T-helper 1 cell treated with Interleukin-12 subunit alpha and Interleukin-12 subunit beta and Interleukin-4 antibody, amounts not matched to agents 30 μg/mL and 1 μg/mL, for 36 hours (primary cell): Measurements from ENCODE around the gene DGKG.

Experiments used
- H3K27ac Mint-ChIP-seq: one replicate; pipeline ENCODE4 v1.8.0; 2021; ENCODE audit warnings: mild to moderate bottlenecking, mixed read lengths
- H3K27me3 Mint-ChIP-seq: one replicate; pipeline ENCODE4 v1.8.0; 2021; ENCODE audit warnings: low read depth, mixed read lengths
- H3K36me3 Mint-ChIP-seq: one replicate; pipeline ENCODE4 v1.8.0; 2021; ENCODE audit warnings: low read depth, mixed read lengths
- H3K4me1 Mint-ChIP-seq: one replicate; pipeline ENCODE4 v1.8.0; 2021; ENCODE audit warnings: low read depth, mixed read lengths
- H3K4me3 Mint-ChIP-seq: one replicate; pipeline ENCODE4 v1.8.0; 2021; ENCODE audit warnings: mild to moderate bottlenecking, moderate library complexity, mixed read lengths
- H3K9me3 Mint-ChIP-seq: one replicate; pipeline ENCODE4 v1.8.0; 2021; ENCODE audit warnings: mixed read lengths

Gene DGKG

GRCh38 chr3:186216900-186217819, 144.9 kb downstream of the DGKG start:
- H3K4me1 Mint-ChIP-seq = peaks cover 9% of the 10 kb centered on the region
- H3K4me3 Mint-ChIP-seq = no peak overlapping the region

GRCh38 chr3:186214670-186215069, 147.4 kb downstream of the DGKG start:
- Mint-ChIP-seq H3K9me3 (no peaks in the 10 kb centered on the region), H3K4me3 (no peak overlapping the region), H3K4me1 (peaks cover 9% of the 10 kb centered on the region), H3K36me3 (no peaks in the 10 kb centered on the region), H3K27ac (no peak overlapping the region), H3K27me3 (peaks cover 30% of the 10 kb centered on the region)

More at GRCh38 chr3:186216900-186217819, 144.9 kb downstream of the DGKG start:
- H3K9me3 Mint-ChIP-seq = no peaks in the 10 kb centered on the region
- H3K27ac Mint-ChIP-seq = no peak overlapping the region
- no peaks in the 10 kb centered on the region for H3K36me3 Mint-ChIP-seq
- H3K27me3 Mint-ChIP-seq = peaks cover 31% of the 10 kb centered on the region

- Mint-ChIP-seq H3K4me1 (peaks cover 9% of the 10 kb centered on the region), H3K27ac (no peak overlapping the region), H3K4me3 (no peak overlapping the region), H3K9me3 (no peaks in the 10 kb centered on the region), H3K36me3 (no peaks in the 10 kb centered on the region), H3K27me3 (peaks cover 26% of the 10 kb centered on the region)
Measured at GRCh38 chr3:186213946-186214345, 148.1 kb downstream of the DGKG start.

- Mint-ChIP-seq H3K27ac (no peak overlapping the region), H3K4me1 (peaks cover 5% of the 10 kb centered on the region), H3K27me3 (peaks cover 26% of the 10 kb centered on the region), H3K4me3 (no peak overlapping the region), H3K36me3 (no peaks in the 10 kb centered on the region), H3K9me3 (no peaks in the 10 kb centered on the region)
Measured at GRCh38 chr3:186212611-186213010, 149.4 kb downstream of the DGKG start.

GRCh38 chr3:186210852-186211500, 151.1 kb downstream of the DGKG start:
- Mint-ChIP-seq H3K27me3 (peaks cover 26% of the 10 kb centered on the region), H3K9me3 (no peaks in the 10 kb centered on the region), H3K4me3 (no peak overlapping the region), H3K36me3 (no peaks in the 10 kb centered on the region), H3K4me1 (no peaks in the 10 kb centered on the region), H3K27ac (no peak overlapping the region)

- Mint-ChIP-seq H3K4me1 (no peaks in the 10 kb centered on the region), H3K27me3 (peaks cover 26% of the 10 kb centered on the region), H3K4me3 (no peak overlapping the region), H3K36me3 (no peaks in the 10 kb centered on the region), H3K27ac (no peak overlapping the region), H3K9me3 (no peaks in the 10 kb centered on the region)
Measured at GRCh38 chr3:186209810-186210752, 152.0 kb downstream of the DGKG start.

- Mint-ChIP-seq H3K9me3 (no peaks in the 10 kb centered on the region), H3K36me3 (no peaks in the 10 kb centered on the region), H3K4me1 (no peaks in the 10 kb centered on the region), H3K4me3 (no peak overlapping the region), H3K27me3 (peaks cover 20% of the 10 kb centered on the region), H3K27ac (no peak overlapping the region)
Measured at GRCh38 chr3:186208296-186208989, 153.6 kb downstream of the DGKG start.

GRCh38 chr3:186207515-186207914, 154.5 kb downstream of the DGKG start:
- no peak overlapping the region for H3K27ac Mint-ChIP-seq
- H3K36me3 Mint-ChIP-seq = no peaks in the 10 kb centered on the region
- H3K4me1 Mint-ChIP-seq = no peaks in the 10 kb centered on the region
- H3K9me3 Mint-ChIP-seq = no peaks in the 10 kb centered on the region
- H3K4me3 Mint-ChIP-seq = no peak overlapping the region
- peaks cover 19% of the 10 kb centered on the region for H3K27me3 Mint-ChIP-seq

GRCh38 chr3:186200726-186201125, 161.3 kb downstream of the DGKG start:
- Mint-ChIP-seq H3K4me3 (no peak overlapping the region), H3K27me3 (peaks cover 18% of the 10 kb centered on the region), H3K4me1 (no peaks in the 10 kb centered on the region), H3K27ac (no peak overlapping the region), H3K36me3 (no peaks in the 10 kb centered on the region), H3K9me3 (no peaks in the 10 kb centered on the region)

GRCh38 chr3:186198442-186198841, 163.6 kb downstream of the DGKG start:
- Mint-ChIP-seq H3K9me3 (no peaks in the 10 kb centered on the region), H3K4me3 (no peak overlapping the region), H3K36me3 (no peaks in the 10 kb centered on the region), H3K27ac (no peak overlapping the region), H3K4me1 (no peaks in the 10 kb centered on the region), H3K27me3 (peaks cover 23% of the 10 kb centered on the region)

- no peak overlapping the region for H3K27ac Mint-ChIP-seq
- H3K36me3 Mint-ChIP-seq = no peaks in the 10 kb centered on the region
- H3K9me3 Mint-ChIP-seq = no peaks in the 10 kb centered on the region
- H3K4me1 Mint-ChIP-seq = no peaks in the 10 kb centered on the region
- H3K27me3 Mint-ChIP-seq = peaks cover 46% of the 10 kb centered on the region
- H3K4me3 Mint-ChIP-seq = no peak overlapping the region
Measured at GRCh38 chr3:186194451-186194811, 167.6 kb downstream of the DGKG start.

GRCh38 chr3:186193534-186194450, 168.2 kb downstream of the DGKG start:
- H3K36me3 Mint-ChIP-seq = no peaks in the 10 kb centered on the region

GRCh38 chr3:186192823-186193222, 169.2 kb downstream of the DGKG start:
- no peaks in the 10 kb centered on the region for H3K4me1 Mint-ChIP-seq
- no peak overlapping the region for H3K27ac Mint-ChIP-seq
- H3K36me3 Mint-ChIP-seq = no peaks in the 10 kb centered on the region
- no peak overlapping the region for H3K4me3 Mint-ChIP-seq
- H3K9me3 Mint-ChIP-seq = no peaks in the 10 kb centered on the region
- H3K27me3 Mint-ChIP-seq = peaks cover 52% of the 10 kb centered on the region

More at GRCh38 chr3:186193534-186194450, 168.2 kb downstream of the DGKG start:
- Mint-ChIP-seq H3K4me1 (no peaks in the 10 kb centered on the region), H3K27me3 (peaks cover 52% of the 10 kb centered on the region), H3K4me3 (no peak overlapping the region), H3K27ac (no peak overlapping the region), H3K9me3 (no peaks in the 10 kb centered on the region)
